Activated CD8-positive, alpha-beta memory T cell treated with anti-CD3 and anti-CD28 coated beads for 24 hours (primary cell): ENCODE results near the gene BACH2.
"Not testable (repeated sequence)": the region's sequence is repeated elsewhere in the genome, so short reads cannot be mapped to it uniquely, and the experiment has no call there.

Experiments used
- DNase-seq: peaks from one replicate; pipeline ENCODE4 v3.0.0-alpha.2; 2020

BACH2 gene

GRCh38 chr6:90296341-90297114, at the start of gene BACH2:
TSS of gene BACH2 (minus strand) at chr6:90296843. CDS start at chr6:90008844, 287,999 bp downstream.
- DNase-seq: peak; percentile 94

- no peak for DNase-seq
Measured at GRCh38 chr6:90343576-90343975, 46.9 kb upstream of the BACH2 start.

- DNase-seq: no peak
Measured at GRCh38 chr6:90338409-90338808, 41.8 kb upstream of the BACH2 start.

- no peak for DNase-seq
Measured at GRCh38 chr6:90336388-90336947, 39.8 kb upstream of the BACH2 start.

GRCh38 chr6:90333928-90334327, 37.3 kb upstream of the BACH2 start:
- no peak for DNase-seq

GRCh38 chr6:90332978-90333543, 36.4 kb upstream of the BACH2 start:
- not testable (repeated sequence) for DNase-seq

GRCh38 chr6:90329386-90330077, 32.9 kb upstream of the BACH2 start:
- no peak for DNase-seq

- DNase-seq: no peak
Measured at GRCh38 chr6:90328004-90328403, 31.4 kb upstream of the BACH2 start.

GRCh38 chr6:90326404-90327057, 29.9 kb upstream of the BACH2 start:
- no peak for DNase-seq

GRCh38 chr6:90323706-90324105, 27.1 kb upstream of the BACH2 start:
- DNase-seq: no peak

GRCh38 chr6:90322976-90323474, 26.4 kb upstream of the BACH2 start:
- no peak for DNase-seq

GRCh38 chr6:90319979-90320685, 23.5 kb upstream of the BACH2 start:
- DNase-seq: no peak

GRCh38 chr6:90319044-90319443, 22.4 kb upstream of the BACH2 start:
- DNase-seq: no peak

GRCh38 chr6:90315986-90316385, 19.3 kb upstream of the BACH2 start:
- DNase-seq: no peak

- DNase-seq: no peak
Measured at GRCh38 chr6:90315354-90315950, 18.8 kb upstream of the BACH2 start.

- DNase-seq: no peak
Measured at GRCh38 chr6:90314514-90314913, 17.9 kb upstream of the BACH2 start.

- no peak for DNase-seq
Measured at GRCh38 chr6:90311569-90311968, 14.9 kb upstream of the BACH2 start.

GRCh38 chr6:90305800-90306448, 9.3 kb upstream of the BACH2 start:
- no peak for DNase-seq

- no peak for DNase-seq
Measured at GRCh38 chr6:90304308-90304707, 7.7 kb upstream of the BACH2 start.

- no peak for DNase-seq
Measured at GRCh38 chr6:90303039-90303438, 6.4 kb upstream of the BACH2 start.

- DNase-seq: no peak
Measured at GRCh38 chr6:90302320-90302719, 5.7 kb upstream of the BACH2 start.
